Measurements from ENCODE around the gene LGR6. TPM values are rescaled to one million over a fixed set of nuclear protein-coding genes. Genes with fewer than 3 reads are reported as not detected.

LGR6 gene
- total and polyA plus RNA-seq, 2 experiments from 2014 or later, result 0.66 to 0.89 TPM

- Histone ChIP-seq H3K4me3 (no peak overlapping the region), H4K20me1 (replicated peaks; ENCODE audit: insufficient read depth) (no peaks in the 10 kb centered on the region), H3K27me3 (ENCODE audit: insufficient read depth) (no peaks in the 10 kb centered on the region), H3K36me3 (ENCODE audit: insufficient read depth) (no peaks in the 10 kb centered on the region), H3K4me1 (ENCODE audit: insufficient read depth) (peaks cover 3% of the 10 kb centered on the region; the same call in 1 of the 2 replicates), H3F3A (replicated peaks; ENCODE audit: low read depth) (0 out of 2 replicates have a peak, but pooled peaks cover 5% of the 10 kb centered on the region), H3K27ac (ENCODE audit: low read depth) (no peak overlapping the region), H3K4me2 (no peak overlapping the region), H2AFZ (no peak overlapping the region), H3K79me2 (replicated peaks; ENCODE audit: insufficient read depth) (no peaks in the 10 kb centered on the region), H3K9me2 (ENCODE audit: insufficient read depth) (no peaks in the 10 kb centered on the region)
- Mint-ChIP-seq H3K4me3 (no peak overlapping the region), H3K27ac (no peak overlapping the region), H3K27me3 (ENCODE audit: insufficient read depth, low read depth, poor library complexity) (peaks cover 10% of the 10 kb centered on the region), H3K36me3 (ENCODE audit: low read depth) (no peaks in the 10 kb centered on the region), H3K4me1 (peaks cover 28% of the 10 kb centered on the region), H3K9me3 (peaks cover 3% of the 10 kb centered on the region; the same call in 2 of the 3 replicates)
- TF ChIP-seq REST (IDR thresholded peaks at IDR 0.05; ENCODE audit: unreplicated experiment) (no peak), JUNB (IDR thresholded peaks at IDR 0.05; ENCODE audit: unreplicated experiment) (no peak), EZH2phosphoT487 (IDR thresholded peaks at IDR 0.05; ENCODE audit: unreplicated experiment) (no peak), ZNF114 (CRISPR knock-in tag; IDR thresholded peaks at IDR 0.05) (no peak), NANOG (IDR thresholded peaks at IDR 0.05; ENCODE audit: borderline replicate concordance) (no peak), STAT1 (IDR thresholded peaks at IDR 0.05; ENCODE audit: unreplicated experiment) (no peak), ZNF331 (CRISPR knock-in tag; IDR thresholded peaks at IDR 0.05; ENCODE audit: low read depth) (no peak), CTCF (conservative IDR thresholded peaks at IDR 0.05; ENCODE audit: low read depth in 2 of 2) (no peak), POLR2AphosphoS5 (IDR thresholded peaks at IDR 0.05; ENCODE audit: low read depth) (no peak), EZH2 (IDR thresholded peaks at IDR 0.05; ENCODE audit: low read depth, unreplicated experiment) (no peak), ETS1 (IDR thresholded peaks at IDR 0.05) (no peak), CREB1 (CRISPR knock-in tag; IDR thresholded peaks at IDR 0.05; ENCODE audit: low read depth) (no peak)
- TF ChIP-seq, protein P1, sequence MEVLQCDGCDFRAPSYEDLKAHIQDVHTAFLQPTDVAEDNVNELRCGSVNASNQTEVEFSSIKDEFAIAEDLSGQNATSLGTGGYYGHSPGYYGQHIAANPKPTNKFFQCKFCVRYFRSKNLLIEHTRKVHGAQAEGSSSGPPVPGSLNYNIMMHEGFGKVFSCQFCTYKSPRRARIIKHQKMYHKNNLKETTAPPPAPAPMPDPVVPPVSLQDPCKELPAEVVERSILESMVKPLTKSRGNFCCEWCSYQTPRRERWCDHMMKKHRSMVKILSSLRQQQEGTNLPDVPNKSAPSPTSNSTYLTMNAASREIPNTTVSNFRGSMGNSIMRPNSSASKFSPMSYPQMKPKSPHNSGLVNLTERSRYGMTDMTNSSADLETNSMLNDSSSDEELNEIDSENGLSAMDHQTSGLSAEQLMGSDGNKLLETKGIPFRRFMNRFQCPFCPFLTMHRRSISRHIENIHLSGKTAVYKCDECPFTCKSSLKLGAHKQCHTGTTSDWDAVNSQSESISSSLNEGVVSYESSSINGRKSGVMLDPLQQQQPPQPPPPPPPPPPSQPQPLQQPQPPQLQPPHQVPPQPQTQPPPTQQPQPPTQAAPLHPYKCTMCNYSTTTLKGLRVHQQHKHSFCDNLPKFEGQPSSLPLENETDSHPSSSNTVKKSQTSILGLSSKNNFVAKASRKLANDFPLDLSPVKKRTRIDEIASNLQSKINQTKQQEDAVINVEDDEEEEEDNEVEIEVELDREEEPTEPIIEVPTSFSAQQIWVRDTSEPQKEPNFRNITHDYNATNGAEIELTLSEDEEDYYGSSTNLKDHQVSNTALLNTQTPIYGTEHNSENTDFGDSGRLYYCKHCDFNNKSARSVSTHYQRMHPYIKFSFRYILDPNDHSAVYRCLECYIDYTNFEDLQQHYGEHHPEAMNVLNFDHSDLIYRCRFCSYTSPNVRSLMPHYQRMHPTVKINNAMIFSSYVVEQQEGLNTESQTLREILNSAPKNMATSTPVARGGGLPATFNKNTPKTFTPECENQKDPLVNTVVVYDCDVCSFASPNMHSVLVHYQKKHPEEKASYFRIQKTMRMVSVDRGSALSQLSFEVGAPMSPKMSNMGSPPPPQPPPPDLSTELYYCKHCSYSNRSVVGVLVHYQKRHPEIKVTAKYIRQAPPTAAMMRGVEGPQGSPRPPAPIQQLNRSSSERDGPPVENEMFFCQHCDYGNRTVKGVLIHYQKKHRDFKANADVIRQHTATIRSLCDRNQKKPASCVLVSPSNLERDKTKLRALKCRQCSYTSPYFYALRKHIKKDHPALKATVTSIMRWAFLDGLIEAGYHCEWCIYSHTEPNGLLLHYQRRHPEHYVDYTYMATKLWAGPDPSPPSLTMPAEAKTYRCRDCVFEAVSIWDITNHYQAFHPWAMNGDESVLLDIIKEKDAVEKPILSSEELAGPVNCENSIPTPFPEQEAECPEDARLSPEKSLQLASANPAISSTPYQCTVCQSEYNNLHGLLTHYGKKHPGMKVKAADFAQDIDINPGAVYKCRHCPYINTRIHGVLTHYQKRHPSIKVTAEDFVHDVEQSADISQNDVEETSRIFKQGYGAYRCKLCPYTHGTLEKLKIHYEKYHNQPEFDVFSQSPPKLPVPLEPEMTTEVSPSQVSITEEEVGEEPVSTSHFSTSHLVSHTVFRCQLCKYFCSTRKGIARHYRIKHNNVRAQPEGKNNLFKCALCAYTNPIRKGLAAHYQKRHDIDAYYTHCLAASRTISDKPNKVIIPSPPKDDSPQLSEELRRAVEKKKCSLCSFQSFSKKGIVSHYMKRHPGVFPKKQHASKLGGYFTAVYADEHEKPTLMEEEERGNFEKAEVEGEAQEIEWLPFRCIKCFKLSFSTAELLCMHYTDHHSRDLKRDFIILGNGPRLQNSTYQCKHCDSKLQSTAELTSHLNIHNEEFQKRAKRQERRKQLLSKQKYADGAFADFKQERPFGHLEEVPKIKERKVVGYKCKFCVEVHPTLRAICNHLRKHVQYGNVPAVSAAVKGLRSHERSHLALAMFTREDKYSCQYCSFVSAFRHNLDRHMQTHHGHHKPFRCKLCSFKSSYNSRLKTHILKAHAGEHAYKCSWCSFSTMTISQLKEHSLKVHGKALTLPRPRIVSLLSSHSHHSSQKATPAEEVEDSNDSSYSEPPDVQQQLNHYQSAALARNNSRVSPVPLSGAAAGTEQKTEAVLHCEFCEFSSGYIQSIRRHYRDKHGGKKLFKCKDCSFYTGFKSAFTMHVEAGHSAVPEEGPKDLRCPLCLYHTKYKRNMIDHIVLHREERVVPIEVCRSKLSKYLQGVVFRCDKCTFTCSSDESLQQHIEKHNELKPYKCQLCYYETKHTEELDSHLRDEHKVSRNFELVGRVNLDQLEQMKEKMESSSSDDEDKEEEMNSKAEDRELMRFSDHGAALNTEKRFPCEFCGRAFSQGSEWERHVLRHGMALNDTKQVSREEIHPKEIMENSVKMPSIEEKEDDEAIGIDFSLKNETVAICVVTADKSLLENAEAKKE (CRISPR knock-in tag; IDR thresholded peaks at IDR 0.05), result no peak
- ATAC-seq (no peak), DNase-seq (ENCODE audit: low spot score) (no peak)
Observed at GRCh38 chr1:202155478-202156021, 38.0 kb upstream of the LGR6 start.

All from GM23338 (cell line).